Endothelial cell of umbilical vein (primary cell): ENCODE data around the gene CCDC86.

Experiments used
- EZH2 ChIP-seq: IDR thresholded peaks from 2 replicates; pipeline ENCODE4 v1.6.1; 2012; ENCODE audit warnings: borderline replicate concordance, low read depth, mild to moderate bottlenecking, moderate library complexity, low read length, inconsistent platforms; ENCODE audit not compliant: severe bottlenecking
- FOS ChIP-seq: IDR thresholded peaks from 2 replicates; pipeline ENCODE4 v1.6.1; 2011; ENCODE audit warnings: mild to moderate bottlenecking, low read length, moderate library complexity, borderline replicate concordance; ENCODE audit not compliant: insufficient read depth
- JUN ChIP-seq: IDR thresholded peaks from 2 replicates; pipeline ENCODE4 v1.6.1; 2011; ENCODE audit warnings: borderline replicate concordance, low read depth; ENCODE audit not compliant: insufficient read length, insufficient read depth
- POLR2A ChIP-seq: IDR thresholded peaks from 2 replicates; pipeline ENCODE4 v1.6.1; 2012; ENCODE audit warnings: low read depth, mild to moderate bottlenecking, control low read depth, low read length
- TF ChIP-seq, protein P1 (sequence below), 2 donors: IDR thresholded peaks; 1 replicate in 1 of 2; 2 replicates in 1 of 2; pipeline ENCODE4 v1.5.1; 2011; ENCODE audit warnings: low read length in 2 of 2, mild to moderate bottlenecking in 2 of 2, moderate library complexity in 2 of 2, control low read depth in 1 of 2, inconsistent platforms in 1 of 2, low read depth in 1 of 2; ENCODE audit not compliant: insufficient read depth in 1 of 2; ENCODE audit errors: extremely low read depth in 1 of 2

DNA sequence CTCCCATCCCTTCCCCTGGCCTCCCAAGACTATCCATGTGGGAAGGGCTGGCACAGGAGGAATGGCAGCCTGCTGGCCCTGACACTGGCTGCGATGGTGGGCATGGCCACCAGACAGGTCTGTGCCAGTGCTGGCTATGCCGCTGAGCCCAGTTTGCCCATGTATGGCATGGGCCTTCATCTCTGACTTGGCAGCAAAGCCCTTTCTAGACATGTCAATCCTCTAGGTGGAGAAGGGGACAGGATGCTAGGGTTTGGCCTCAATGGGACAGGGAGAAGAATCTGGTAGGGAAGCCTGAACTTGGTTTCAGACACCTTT is 34.2 kb downstream of the CCDC86 start:
- TF ChIP-seq, protein P1, sequence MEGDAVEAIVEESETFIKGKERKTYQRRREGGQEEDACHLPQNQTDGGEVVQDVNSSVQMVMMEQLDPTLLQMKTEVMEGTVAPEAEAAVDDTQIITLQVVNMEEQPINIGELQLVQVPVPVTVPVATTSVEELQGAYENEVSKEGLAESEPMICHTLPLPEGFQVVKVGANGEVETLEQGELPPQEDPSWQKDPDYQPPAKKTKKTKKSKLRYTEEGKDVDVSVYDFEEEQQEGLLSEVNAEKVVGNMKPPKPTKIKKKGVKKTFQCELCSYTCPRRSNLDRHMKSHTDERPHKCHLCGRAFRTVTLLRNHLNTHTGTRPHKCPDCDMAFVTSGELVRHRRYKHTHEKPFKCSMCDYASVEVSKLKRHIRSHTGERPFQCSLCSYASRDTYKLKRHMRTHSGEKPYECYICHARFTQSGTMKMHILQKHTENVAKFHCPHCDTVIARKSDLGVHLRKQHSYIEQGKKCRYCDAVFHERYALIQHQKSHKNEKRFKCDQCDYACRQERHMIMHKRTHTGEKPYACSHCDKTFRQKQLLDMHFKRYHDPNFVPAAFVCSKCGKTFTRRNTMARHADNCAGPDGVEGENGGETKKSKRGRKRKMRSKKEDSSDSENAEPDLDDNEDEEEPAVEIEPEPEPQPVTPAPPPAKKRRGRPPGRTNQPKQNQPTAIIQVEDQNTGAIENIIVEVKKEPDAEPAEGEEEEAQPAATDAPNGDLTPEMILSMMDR (IDR thresholded peaks at IDR 0.05; ENCODE audit: extremely low read depth in 1 of 2, insufficient read depth in 1 of 2, low read depth in 1 of 2, low read length in 2 of 2): no peak
- TF ChIP-seq POLR2A (no peak), EZH2 (no peak), JUN (no peak), FOS (no peak)
